Femur (tissue), 1 donor: ENCODE measurements around the gene JAZF1.

Experiments
- DNase-seq: peaks from one replicate; pipeline ENCODE4 v3.0.0-alpha.2; 2017

The JAZF1 gene

DNA sequence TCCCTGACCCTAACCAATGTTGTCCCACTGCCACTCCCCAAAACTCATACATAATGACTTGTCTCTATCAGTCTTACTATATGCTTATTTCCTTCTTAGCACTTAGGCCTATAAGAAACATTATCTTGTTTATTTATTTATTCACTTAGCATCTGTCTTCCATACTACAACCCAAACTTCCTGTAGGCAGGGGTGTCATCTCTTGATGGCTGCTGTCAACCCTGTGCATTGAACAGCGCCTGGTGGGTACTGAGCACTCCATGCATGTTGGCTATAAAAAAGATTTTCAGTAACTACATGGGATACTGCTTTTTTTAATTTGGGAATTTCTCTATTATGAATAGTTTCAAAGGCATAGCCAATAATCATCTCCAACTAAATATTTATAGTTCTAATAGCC, 46.7 kb downstream of the JAZF1 start:
- DNase-seq = no peak

DNA sequence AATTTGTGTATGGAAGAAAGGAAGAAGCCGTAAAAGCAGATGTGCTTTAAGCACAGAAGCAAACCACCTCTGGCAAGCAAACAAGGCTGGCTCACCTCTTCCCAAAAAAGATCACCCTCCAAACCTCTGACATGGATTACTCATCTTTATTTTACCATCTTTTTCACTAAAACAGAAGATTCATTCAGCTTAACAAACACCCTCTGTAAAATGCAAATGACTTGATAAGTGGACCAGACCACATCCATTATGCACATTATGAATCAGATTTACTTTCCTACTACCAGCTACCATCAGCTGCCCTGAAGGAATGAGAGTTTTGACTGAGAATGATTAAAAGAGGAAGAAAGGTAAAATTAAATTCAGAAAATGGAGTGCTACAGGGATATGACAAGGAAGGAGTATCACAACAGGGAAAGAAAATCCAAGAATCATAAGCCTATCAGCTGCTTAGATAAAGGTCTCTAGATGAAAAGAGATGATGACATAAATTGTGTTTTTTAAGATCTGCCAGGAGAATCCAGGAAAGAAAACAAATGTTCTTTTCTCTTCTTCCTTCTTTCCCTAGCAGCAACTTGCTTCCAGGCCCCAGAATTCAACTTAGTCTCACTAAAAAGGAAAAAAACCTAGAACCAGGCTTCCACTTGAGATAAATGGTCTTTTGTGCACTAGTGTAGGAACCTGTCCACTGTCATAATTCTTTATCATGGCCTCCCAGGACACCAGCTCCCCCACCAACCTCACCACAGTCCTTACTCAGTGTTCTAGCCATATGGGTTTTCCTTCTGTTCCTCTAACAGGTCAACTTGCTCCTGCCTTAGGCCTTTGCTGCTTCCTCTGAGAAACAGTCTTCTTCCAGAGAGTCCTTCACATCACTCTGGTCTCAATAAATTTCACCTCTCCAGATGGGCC, 47.4 kb downstream of the JAZF1 start:
- no peak for DNase-seq

DNA sequence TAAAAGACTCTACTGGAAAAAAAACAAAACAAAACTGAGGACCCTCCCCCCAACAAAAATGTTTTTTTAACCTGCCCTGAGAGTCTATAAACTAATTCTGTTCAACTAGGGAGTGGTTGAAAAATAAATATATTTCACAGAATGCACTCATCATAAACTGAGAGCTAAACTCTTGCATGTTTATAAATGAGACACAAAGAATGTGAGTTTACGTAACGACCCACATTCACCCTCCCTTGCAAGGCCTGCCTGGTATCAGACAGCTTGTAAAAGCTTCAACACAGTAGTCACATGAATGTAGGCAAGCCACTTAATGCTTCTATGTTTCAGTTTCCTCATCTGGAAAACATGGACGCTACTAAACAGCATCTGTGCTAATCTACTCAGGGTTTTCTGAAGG, 50.3 kb downstream of the JAZF1 start:
- DNase-seq = no peak

DNA sequence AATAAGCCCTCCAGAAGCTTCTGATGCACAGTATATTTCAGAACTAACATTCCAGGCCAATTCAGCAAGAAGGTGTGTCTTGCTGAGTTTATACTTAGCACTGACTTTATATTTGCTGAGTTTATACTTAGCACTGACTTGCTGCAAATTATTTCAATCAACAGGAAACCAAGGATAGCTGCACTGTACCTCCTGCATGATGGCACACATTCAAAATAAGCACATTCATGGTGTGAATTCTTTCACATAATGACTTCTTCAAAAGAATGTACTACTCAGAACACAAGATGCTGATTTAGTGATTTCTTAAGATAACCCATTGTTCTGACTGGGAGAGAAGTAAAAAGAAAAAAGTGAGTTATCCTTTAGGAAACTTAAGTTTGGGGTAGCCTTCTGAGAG, 52.0 kb downstream of the JAZF1 start:
- no peak for DNase-seq

DNA sequence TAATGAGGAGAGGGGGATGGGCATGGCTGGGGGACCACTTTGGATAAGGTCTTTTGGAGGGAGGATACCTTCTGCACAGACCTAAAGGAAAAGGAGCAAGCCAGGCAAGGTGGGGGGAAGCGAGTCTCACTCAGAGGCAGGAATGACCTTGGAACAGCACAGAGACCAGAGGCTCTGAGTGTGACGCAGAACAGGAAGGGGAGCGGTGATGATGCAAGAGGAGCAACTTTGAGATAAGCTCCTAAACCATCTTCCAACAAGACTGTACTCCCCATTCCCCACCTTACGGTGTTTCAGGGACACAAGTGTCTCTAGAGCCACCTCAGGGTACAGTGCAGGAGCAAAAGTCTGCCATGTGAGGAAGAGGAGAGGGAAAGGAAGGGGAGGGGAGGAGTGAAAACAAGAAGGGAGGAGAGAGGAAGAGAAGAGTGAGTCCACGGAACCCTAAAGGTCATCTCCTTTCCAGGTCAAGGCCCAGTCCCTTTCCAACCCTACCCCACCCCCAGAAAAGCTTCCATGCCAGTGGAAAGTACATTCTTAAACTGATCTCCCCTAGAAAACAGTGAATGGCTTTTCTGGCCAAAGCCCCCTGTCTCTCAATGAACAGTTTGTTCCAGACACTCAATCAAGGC, 54.1 kb downstream of the JAZF1 start:
- no peak for DNase-seq

DNA sequence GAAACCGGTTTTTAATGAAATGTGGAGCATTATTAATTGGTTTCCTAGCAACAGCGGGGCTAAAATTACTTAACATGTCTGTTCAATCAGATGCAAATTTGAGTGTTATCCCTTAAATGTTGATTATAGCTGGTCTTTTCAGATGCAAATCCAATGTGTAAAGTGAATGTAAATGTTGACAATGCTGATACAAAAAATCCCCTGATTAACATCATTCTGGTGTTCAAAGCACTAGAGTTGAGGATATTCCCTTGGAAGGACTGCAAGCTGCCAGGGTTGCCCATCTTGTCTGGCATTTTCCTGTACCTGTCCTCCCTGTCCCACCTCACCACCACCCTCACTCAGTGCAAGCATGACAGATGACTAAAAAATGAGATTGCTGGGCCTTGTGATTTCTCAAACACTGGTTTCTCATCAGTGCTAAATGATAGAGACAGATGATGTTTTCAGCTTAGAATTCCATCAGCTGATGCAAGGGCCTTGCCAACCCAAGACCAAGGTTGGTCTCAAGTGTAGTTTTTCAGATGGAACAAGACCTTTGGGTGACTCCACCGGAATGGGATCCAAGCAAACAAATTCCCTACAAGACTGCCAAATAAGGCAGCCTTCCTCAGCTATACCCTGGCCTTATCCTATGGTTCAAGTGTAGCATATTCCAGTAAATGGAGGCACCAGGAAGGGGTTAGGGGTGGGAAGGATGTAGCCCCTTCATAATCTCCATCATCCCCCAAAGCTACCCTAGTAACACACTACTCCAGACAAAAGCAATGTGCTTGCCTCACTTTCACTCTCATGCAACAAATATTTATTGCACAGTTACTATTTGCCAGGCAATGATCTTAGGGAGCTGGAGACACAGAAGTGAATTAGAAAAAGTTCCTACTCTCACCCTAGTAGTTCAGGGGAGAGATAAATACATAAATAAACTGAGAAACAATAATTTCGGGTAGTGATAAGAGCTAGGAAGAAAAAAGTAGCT, 54.9 kb downstream of the JAZF1 start:
- peak; percentile 42 for DNase-seq

DNA sequence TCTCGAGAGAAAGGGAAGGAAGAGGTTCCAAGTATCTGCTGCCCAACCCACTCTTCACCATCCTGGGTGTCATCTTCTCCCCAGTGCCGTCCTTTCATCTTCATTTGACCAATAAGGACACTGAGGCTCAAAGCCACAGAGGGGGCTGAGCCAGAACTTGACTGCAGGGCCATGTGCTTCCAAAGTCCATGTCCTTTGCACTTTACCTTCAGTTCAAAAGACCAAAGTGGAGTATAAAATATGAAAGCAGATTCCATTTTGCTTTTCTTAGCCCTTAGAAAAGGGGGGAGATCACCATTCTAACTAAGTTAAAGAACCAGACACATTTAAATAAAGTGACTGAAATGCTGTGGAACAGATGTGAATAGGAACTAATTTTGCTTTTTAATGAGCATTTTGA, 56.2 kb downstream of the JAZF1 start:
- DNase-seq = no peak

DNA sequence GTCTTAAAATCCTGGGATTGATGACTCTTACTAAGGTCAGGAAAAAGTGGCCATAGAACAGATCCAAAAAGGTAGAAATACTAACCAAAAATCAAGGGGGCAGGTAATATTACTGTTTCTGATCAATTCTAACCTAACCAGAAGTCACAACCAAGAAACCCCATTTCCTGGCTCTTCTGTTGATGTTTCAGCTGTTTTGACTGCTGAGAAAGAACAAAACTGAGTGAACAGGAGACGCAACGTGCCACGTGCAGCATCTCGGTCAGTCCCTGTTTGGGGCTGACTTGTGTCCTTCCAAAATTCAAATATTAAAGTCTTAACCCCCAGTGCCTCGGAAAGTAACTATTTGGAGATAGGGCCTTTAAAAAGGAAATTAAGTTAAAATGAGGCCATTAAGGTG, 56.8 kb downstream of the JAZF1 start:
- no peak for DNase-seq

DNA sequence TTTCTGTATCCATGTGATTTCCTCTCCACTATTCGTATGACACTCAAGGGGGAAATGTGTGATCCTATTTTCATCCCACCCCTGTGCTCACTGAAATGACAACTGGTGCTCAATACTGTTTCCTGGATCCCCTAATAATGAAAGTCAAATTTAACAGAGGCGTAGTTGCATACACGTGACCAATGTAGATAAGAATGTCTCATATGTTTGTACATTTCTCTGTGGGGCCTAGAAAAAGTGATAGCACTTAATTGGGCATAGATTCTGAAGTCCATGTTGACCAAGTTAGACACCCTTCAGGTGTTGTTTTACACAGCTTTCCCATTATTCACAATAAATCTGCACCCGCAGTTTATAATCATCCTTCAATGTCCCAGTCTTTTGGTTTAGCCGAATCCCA, 59.1 kb downstream of the JAZF1 start:
- DNase-seq = no peak

DNA sequence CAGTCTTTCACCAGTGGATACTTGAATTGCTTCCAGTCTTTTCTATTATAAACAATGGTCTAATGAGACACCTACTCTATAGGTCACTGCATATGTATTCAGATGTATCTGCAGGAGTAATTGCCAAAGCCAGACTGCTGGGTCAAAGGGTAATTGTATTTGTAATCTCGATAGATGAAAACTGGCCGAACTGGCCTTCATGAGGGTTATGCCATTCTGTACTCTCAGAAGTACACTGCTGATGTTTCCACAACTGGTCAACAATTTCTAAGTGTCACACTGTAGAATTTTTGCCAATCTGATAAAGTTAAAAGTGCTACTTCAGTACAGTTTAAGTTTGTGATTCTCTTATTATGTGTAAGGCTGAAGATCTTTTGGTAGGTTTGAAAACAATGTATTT, 64.6 kb downstream of the JAZF1 start:
- DNase-seq = no peak

DNA sequence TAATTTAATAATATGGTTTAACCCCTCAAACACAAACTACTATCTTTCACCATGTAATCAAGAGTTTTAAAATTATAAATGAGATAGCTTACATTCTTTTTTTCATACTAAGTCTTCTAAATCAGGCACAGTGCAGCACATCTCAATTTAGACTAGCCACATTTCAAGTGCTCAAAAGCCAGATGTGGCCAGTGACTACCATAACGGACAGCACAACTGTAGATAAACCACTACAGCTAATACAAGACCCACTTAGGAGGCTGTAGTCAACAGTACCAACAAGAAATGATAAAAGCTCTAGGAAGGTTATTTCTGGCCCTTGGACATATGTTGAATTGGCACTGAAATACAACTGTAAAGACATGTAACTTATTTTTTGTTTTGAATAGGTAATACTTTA, 65.3 kb downstream of the JAZF1 start:
- no peak for DNase-seq

DNA sequence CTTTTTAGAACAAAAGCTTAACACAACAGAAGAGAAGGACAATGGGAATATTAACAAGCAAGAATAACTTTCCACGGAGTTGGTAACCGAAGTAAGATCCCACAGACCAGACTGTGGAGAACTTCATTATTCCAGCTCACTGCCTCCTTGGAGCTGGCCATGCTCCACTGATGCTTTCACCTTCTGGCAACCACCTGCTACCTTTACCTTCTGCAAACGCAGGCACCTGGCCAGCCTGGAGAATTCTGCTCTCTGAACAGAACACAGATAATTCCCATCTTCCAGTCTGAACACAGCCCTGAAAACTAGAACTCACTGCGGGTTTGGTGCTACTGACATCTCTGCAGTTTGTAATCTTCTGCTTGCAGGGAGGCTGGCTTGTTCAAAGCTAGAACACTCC, 66.5 kb downstream of the JAZF1 start:
- no peak for DNase-seq

DNA sequence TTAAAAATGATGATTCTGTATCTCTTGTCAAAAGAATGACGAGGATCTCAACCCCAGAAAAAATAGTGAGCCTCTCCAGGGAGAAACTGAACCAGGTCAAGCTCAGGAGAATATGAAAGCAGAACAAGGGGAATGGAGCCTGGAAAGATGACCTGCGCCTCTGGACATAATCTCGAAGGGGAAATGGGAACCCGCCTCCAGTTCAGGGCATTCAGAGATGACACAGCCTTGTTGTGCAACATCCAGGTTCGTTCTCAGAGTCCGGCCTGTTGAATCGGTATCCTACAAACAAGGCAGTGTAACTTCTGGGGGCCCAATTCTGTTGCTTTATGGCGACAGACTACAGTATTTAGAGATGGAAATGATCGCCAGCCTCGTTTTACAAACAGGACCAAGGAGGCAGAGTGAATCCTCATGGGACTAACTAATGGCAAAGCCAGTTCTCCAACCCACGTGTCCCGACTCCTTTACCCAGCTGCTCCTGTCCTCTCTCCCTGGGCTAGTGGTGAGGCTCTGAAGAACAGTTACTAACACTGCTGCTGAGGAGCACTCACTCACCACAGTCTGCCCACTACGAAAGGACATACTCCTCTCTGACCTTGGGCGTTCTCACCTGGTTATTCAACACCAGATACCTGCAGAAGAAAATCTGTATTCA, 67.6 kb downstream of the JAZF1 start:
- DNase-seq = no peak

DNA sequence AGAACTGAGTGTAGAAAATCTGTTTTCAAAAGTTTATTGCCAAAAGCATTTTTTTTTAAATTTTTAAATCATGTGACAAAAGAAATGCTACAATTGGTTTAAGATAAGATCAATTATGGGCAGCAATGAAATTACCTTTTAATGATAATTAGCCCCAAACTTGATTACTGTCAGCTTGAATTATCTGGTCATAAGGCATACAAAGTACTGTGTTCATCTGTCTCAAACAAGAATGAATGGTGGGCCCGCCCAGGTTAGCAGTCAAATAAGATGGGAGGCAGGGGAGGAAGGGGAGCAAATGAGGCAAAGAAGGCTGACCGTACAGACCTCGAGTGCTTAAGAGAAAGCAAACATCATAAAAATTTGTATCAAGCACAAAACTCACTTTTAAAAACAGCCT, 68.1 kb downstream of the JAZF1 start:
- DNase-seq = no peak

DNA sequence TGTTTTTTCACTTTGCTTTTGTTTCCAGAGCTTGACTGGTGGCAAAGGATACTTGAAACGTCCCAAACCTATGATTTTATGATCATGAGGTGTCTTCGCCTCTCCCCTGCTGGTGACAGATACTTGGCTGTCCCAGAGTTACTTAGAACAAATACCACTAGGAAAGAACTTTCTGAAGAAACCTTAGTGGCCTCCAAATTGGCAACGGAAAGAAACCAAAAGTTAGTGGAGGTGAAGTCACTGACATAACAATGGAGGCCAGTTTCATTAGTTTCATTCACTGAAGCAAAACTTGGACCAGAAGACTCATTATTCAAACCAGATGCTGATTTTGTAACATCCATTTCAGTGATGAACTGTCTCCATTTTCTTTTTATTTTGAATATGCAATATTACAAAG, 68.6 kb downstream of the JAZF1 start:
- no peak for DNase-seq

DNA sequence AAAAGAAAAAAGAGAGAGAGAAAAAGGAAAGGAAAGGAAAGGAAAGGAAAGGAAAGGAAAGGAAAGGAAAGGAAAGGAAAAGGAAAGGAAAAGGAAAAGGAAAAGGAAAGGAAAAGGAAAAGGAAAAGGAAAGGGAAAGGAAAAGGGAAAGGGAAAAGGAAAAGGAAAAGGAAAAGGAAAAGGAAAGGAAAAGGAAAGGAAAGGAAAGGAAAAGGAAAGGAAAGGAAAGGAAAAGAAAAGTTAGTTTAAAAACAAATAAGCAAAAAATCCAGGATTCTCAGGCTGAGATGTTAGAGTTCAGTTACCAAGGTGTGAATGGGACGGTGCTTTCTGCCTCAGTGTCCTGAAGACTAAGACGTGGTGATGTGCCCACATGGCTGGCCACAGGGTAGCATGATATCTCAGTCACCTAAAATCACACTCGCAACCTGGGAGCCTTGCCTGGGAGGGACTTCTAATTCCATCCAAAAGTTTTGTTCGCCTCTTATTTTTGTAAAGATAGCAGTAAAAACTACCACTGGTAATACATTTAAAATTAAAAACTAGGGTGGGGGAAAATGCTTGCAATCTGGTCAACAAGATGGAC, 70.1 kb downstream of the JAZF1 start:
- DNase-seq = no peak

DNA sequence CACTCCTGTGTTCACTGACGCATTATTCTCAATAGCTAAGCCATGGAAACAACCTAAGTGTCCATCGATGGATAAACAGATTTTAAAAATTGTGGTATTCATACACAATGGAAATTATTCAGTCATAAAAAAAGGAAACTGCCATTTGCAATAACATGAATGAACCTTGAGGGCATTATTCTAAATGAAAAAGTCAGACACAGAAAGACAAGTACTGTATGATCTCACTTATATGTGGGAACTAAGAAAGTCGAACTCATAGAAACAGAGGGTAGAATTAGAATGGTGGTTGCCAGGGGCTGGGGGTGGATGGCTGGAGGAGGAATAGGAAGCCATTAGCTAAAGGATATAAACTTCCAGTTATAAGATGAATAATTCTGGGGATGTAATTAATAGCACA, 71.8 kb downstream of the JAZF1 start:
- no peak for DNase-seq

DNA sequence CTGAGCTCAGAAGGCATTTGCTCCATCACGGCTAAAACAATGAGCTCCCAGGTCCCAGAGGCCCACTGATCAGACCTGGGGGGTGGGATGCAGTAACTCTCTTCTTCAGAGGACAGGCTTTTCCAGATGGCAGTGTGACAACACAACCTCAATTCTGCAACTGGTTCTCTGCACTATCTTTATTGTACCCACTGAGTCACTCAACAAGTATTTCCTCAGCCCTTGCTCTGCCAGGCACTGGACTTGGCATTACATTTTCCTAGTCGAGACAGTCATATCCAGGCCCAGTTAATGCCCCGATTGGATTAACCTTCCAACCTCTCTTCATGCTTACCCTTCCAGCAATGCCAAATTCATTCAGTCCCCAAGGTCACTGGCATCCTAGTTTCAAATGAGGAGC, 72.6 kb downstream of the JAZF1 start:
- no peak for DNase-seq

DNA sequence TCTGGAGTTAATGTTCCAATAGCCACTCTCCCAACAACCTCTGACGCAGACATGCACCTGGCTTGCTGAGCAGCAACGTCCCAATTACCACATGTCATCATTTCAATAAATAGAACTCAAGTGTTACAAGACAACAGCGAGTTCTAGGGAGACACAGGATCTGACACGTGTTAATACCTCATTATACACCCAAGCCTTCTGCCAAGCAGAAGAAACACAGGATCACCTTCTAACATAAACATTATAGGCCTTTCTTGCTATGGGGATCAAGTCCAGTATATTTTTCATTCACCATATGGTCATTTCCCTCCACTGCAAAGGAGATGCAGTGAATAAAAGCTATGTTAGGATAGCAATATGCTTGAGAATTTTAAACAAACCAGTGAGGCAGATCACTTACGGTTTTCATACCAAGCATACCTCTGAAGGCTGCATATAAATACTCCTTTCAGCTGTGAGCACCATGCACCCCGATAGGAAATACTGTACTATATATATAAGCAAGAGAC, 74.2 kb downstream of the JAZF1 start:
- no peak for DNase-seq

DNA sequence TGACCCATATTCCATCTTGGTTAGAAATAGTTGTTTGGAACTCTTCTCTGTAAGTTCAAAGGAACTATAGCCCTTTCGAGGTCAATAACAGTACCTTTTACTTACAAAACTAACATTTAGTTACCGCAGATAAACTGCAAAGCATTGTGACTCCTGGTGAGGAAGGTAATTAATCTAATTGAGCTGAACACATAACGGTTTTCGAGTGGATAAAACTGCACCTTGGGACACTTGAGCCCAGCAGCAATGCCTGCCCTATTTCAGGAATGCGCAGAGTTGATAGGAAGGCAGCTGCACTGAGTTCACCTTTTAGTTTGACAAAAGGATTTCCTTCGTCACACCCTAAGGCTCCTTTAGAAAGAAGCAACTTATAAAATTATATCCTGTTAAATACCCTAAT, 75.4 kb downstream of the JAZF1 start:
- DNase-seq = no peak

DNA sequence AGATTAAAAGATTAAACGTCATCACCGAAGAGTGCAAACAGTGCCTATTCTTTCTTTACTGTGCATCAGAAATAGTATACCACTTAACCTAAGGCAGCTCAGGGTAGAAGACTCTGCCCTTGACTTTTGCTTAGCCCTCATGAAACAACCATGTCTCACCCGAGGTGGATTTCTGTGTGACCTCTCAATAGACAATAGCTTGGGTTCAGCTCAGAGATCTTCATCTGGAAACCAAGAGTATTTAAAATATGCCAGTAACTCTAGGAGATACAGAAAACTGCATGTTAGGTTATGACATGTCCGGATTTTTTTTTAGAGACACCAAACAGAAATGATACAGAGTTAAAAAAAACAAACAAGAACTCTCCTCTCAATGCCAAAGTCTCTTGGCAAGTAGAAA, 75.8 kb downstream of the JAZF1 start:
- no peak for DNase-seq

DNA sequence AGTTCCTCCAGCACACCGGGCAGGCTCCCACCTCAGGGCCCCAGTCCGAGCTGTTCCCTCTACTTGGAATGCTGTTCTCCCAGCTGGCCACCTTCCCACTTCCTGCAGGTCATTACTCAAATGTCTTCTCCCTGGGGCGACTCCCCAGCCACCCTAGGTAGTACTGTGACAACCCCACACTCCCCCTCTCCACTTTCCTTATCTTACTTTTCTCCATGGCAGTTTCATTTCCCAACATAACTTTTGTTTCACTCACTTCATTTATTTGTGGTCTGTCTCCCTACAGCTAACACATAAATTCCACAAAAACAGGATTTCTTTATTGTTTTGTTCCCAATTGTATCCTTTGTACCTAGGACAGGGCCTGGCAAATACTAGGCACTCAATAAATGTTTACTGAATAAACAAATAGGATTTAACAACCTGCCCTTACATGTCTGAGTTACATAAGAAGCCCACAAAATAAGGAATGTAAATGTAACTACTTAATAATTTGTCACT, 76.5 kb downstream of the JAZF1 start:
- no peak for DNase-seq
